GM23338 (cell line): ENCODE results near the gene XYLT1. TPM values are rescaled to one million over a fixed set of nuclear protein-coding genes. Genes with fewer than 3 reads are reported as not detected.

Source experiments
- ATAC-seq: fragments of 200-7000 bp; cut with Tn5 transposase; 3 replicates; pipeline ENCODE4 v1.9.1; 2020
- DNase-seq: peaks from one replicate; pipeline ENCODE4 v3.0.0-alpha.2; 2015; ENCODE audit warnings: low spot score
- H2AFZ ChIP-seq: fragments of 200-600 bp; sonication (generic); 2 replicates; pipeline ENCODE4 v1.8.0; 2016; ENCODE audit warnings: antibody characterized with exemption, mild to moderate bottlenecking, moderate library complexity
- H3F3A ChIP-seq: fragments of 200-600 bp; sonication (generic); replicated peaks from 2 replicates; pipeline ENCODE4 v1.8.0; 2017; ENCODE audit warnings: antibody characterized with exemption, mixed run types, low read depth
- H3K27ac ChIP-seq: fragments of 200-600 bp; sonication (generic); 2 replicates; pipeline ENCODE4 v1.6.1; 2016; ENCODE audit warnings: low read depth
- H3K27me3 ChIP-seq: fragments of 200-600 bp; sonication (generic); 2 replicates; pipeline ENCODE4 v1.8.0; 2016; ENCODE audit warnings: mild to moderate bottlenecking, mixed run types, moderate library complexity; ENCODE audit not compliant: insufficient read depth
- H3K36me3 ChIP-seq: fragments of 200-600 bp; sonication (generic); 2 replicates; pipeline ENCODE4 v1.8.0; 2016; ENCODE audit warnings: mild to moderate bottlenecking; ENCODE audit not compliant: insufficient read depth
- H3K4me1 ChIP-seq: fragments of 200-600 bp; sonication (generic); 2 replicates; pipeline ENCODE4 v1.8.0; 2016; ENCODE audit warnings: mild to moderate bottlenecking, moderate library complexity; ENCODE audit not compliant: insufficient read depth
- H3K4me2 ChIP-seq: fragments of 200-600 bp; sonication (generic); 2 replicates; pipeline ENCODE4 v1.7.1; 2017; ENCODE audit warnings: mixed run types
- H3K4me3 ChIP-seq: fragments of 200-600 bp; sonication (generic); 2 replicates; pipeline ENCODE4 v1.6.1; 2016; ENCODE audit warnings: mixed run types
- H3K79me2 ChIP-seq: fragments of 200-600 bp; sonication (generic); replicated peaks from 2 replicates; pipeline ENCODE4 v1.8.0; 2017; ENCODE audit warnings: mild to moderate bottlenecking; ENCODE audit not compliant: insufficient read depth
- H3K9me2 ChIP-seq: fragments of 200-600 bp; sonication (generic); 2 replicates; pipeline ENCODE4 v1.8.0; 2017; ENCODE audit not compliant: insufficient read depth
- H4K20me1 ChIP-seq: fragments of 200-600 bp; sonication (generic); replicated peaks from 2 replicates; pipeline ENCODE4 v1.8.0; 2017; ENCODE audit warnings: mild to moderate bottlenecking; ENCODE audit not compliant: insufficient read depth
- H3K27ac Mint-ChIP-seq: 2 replicates; pipeline ENCODE4 v1.8.0; 2020; ENCODE audit warnings: inconsistent platforms, mild to moderate bottlenecking, moderate library complexity, mixed read lengths
- H3K27me3 Mint-ChIP-seq: 3 replicates; pipeline ENCODE4 v1.8.0; 2022; ENCODE audit warnings: low read depth, mild to moderate bottlenecking, moderate library complexity, mixed read lengths, inconsistent platforms; ENCODE audit not compliant: insufficient read depth, poor library complexity
- H3K36me3 Mint-ChIP-seq: 3 replicates; pipeline ENCODE4 v1.8.0; 2021; ENCODE audit warnings: low read depth, mild to moderate bottlenecking, inconsistent platforms, moderate library complexity, mixed read lengths
- H3K4me1 Mint-ChIP-seq: 3 replicates; pipeline ENCODE4 v1.8.0; 2020; ENCODE audit warnings: mild to moderate bottlenecking, inconsistent platforms, mixed read lengths
- H3K4me3 Mint-ChIP-seq: 3 replicates; pipeline ENCODE4 v1.8.0; 2021; ENCODE audit warnings: moderate library complexity, mild to moderate bottlenecking, inconsistent platforms, mixed read lengths
- H3K9me3 Mint-ChIP-seq: 3 replicates; pipeline ENCODE4 v1.8.0; 2020; ENCODE audit warnings: moderate library complexity, mild to moderate bottlenecking, inconsistent platforms, mixed read lengths
- CREB1 ChIP-seq: fragments of 250-450 bp; sonication (Bioruptor Pico); IDR thresholded peaks from 2 replicates; pipeline ENCODE4 v1.5.0; 2020; ENCODE audit warnings: low read depth, mild to moderate bottlenecking, moderate library complexity
- ETS1 ChIP-seq: IDR thresholded peaks from 2 replicates; pipeline ENCODE4 v1.6.1; 2016; ENCODE audit warnings: antibody characterized with exemption
- EZH2 ChIP-seq: fragments of 200-600 bp; sonication (generic); IDR thresholded peaks from one replicate; pipeline ENCODE4 v1.8.0; 2017; ENCODE audit warnings: antibody characterized with exemption, mild to moderate bottlenecking, low read depth; ENCODE audit not compliant: unreplicated experiment
- EZH2phosphoT487 ChIP-seq: fragments of 200-600 bp; sonication (generic); IDR thresholded peaks from one replicate; pipeline ENCODE4 v1.8.1; 2018; ENCODE audit warnings: antibody characterized with exemption; ENCODE audit not compliant: unreplicated experiment
- JUNB ChIP-seq: IDR thresholded peaks from one replicate; pipeline ENCODE4 v1.6.1; 2016; ENCODE audit warnings: antibody characterized with exemption; ENCODE audit not compliant: unreplicated experiment
- NANOG ChIP-seq: IDR thresholded peaks from 2 replicates; pipeline ENCODE4 v1.6.1; 2016; ENCODE audit warnings: antibody characterized with exemption, borderline replicate concordance
- POLR2AphosphoS5 ChIP-seq: IDR thresholded peaks from 2 replicates; pipeline ENCODE4 v1.6.1; 2016; ENCODE audit warnings: antibody characterized with exemption, low read depth
- STAT1 ChIP-seq: IDR thresholded peaks from one replicate; pipeline ENCODE4 v1.6.1; 2016; ENCODE audit warnings: antibody characterized with exemption; ENCODE audit not compliant: unreplicated experiment
- ZNF114 ChIP-seq: fragments of 250-450 bp; sonication (Bioruptor Pico); IDR thresholded peaks from 2 replicates; pipeline ENCODE4 v1.5.0; 2020; ENCODE audit warnings: mild to moderate bottlenecking, moderate library complexity
- ZNF331 ChIP-seq: fragments of 250-450 bp; sonication (Bioruptor Pico); IDR thresholded peaks from 2 replicates; pipeline ENCODE4 v1.5.0; 2020; ENCODE audit warnings: low read depth, mild to moderate bottlenecking, moderate library complexity
- ZNF462 ChIP-seq: fragments of 250-450 bp; sonication (Bioruptor Pico); IDR thresholded peaks from 2 replicates; pipeline ENCODE4 v1.5.0; 2020; ENCODE audit warnings: mild to moderate bottlenecking, moderate library complexity
- polyA plus RNA-seq: library from polyadenylated mRNA; unstranded; fragments of >200 nt; fragmentation: Nextera tagmentation; extraction: Ambion mirVana; gene quantifications from 2 replicates; pipeline ENCODE4 v1.2.1, GENCODE V29; 2016
- total RNA-seq: library from RNA; depleted of rRNA; stranded (reverse); fragments of >200 nt; shearing (Covaris generic); gene quantifications from 2 replicates; pipeline ENCODE4 v1.2.3, GENCODE V29; 2014
- TF ChIP-seq, protein P1 (sequence below): IDR thresholded peaks from one replicate; pipeline ENCODE4 v1.6.1; 2018; ENCODE audit warnings: antibody characterized with exemption; ENCODE audit not compliant: unreplicated experiment
- TF ChIP-seq, protein P2 (sequence below), 2 experiments: fragments of 200-600 bp in 1 of 2; sonication (generic) in 1 of 2; conservative IDR thresholded peaks; 2 replicates each; pipeline versions ENCODE4 v1.5.1 to v1.6.1; 2016 to 2017; ENCODE audit warnings: antibody characterized with exemption in 2 of 2, low read depth in 2 of 2, mild to moderate bottlenecking in 2 of 2, moderate library complexity in 1 of 2

Gene XYLT1
- total and polyA plus RNA-seq, 2 experiments from 2014 or later = 3.5 to 24.7 TPM

DNA sequence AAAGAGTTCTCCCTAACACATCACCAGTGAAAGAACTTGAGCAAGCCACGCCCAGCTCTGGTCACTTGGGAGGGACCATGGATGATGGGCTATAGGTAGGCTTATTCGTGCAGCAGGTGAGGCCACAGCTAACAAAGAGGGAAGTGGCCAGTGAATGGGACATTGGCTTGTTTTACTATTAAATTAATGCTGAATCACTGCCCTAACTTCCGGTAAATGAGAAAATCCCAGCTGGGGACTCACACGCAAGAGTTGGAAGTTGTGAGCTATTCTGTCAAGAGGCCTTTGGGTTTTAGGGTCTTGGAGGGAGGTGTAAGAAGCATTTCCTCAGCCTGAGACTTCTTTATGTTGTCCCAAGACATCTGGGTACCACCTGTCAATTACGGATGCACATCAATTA lies 315.3 kb downstream of the XYLT1 start:
- Mint-ChIP-seq H3K27ac (no peak overlapping the region), H3K4me1 (peaks cover 11% of the 10 kb centered on the region), H3K27me3 (no peaks in the 10 kb centered on the region), H3K9me3 (no peaks in the 10 kb centered on the region), H3K36me3 (peaks cover 11% of the 10 kb centered on the region; the same call in 2 of the 3 replicates), H3K4me3 (no peak overlapping the region)
- DNase-seq = no peak
- Histone ChIP-seq H2AFZ (no peak overlapping the region), H4K20me1 (no peaks in the 10 kb centered on the region; the same call in 1 of the 2 replicates), H3F3A (0 out of 2 replicates have a peak, but pooled peaks cover 2% of the 10 kb centered on the region), H3K79me2 (no peaks in the 10 kb centered on the region), H3K4me1 (peaks cover 5% of the 10 kb centered on the region), H3K9me2 (no peaks in the 10 kb centered on the region), H3K4me3 (no peak overlapping the region), H3K36me3 (no peaks in the 10 kb centered on the region), H3K27ac (no peak overlapping the region), H3K27me3 (no peaks in the 10 kb centered on the region), H3K4me2 (no peak overlapping the region)
- no peak for ATAC-seq
- no peak for TF ChIP-seq ZNF462 (CRISPR knock-in tag)
- no peak for TF ChIP-seq POLR2AphosphoS5
- TF ChIP-seq EZH2phosphoT487 = no peak
- TF ChIP-seq ETS1 = no peak
- TF ChIP-seq, protein P1, sequence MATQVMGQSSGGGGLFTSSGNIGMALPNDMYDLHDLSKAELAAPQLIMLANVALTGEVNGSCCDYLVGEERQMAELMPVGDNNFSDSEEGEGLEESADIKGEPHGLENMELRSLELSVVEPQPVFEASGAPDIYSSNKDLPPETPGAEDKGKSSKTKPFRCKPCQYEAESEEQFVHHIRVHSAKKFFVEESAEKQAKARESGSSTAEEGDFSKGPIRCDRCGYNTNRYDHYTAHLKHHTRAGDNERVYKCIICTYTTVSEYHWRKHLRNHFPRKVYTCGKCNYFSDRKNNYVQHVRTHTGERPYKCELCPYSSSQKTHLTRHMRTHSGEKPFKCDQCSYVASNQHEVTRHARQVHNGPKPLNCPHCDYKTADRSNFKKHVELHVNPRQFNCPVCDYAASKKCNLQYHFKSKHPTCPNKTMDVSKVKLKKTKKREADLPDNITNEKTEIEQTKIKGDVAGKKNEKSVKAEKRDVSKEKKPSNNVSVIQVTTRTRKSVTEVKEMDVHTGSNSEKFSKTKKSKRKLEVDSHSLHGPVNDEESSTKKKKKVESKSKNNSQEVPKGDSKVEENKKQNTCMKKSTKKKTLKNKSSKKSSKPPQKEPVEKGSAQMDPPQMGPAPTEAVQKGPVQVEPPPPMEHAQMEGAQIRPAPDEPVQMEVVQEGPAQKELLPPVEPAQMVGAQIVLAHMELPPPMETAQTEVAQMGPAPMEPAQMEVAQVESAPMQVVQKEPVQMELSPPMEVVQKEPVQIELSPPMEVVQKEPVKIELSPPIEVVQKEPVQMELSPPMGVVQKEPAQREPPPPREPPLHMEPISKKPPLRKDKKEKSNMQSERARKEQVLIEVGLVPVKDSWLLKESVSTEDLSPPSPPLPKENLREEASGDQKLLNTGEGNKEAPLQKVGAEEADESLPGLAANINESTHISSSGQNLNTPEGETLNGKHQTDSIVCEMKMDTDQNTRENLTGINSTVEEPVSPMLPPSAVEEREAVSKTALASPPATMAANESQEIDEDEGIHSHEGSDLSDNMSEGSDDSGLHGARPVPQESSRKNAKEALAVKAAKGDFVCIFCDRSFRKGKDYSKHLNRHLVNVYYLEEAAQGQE = no peak
- no peak for TF ChIP-seq STAT1
- no peak for TF ChIP-seq NANOG
- no peak for TF ChIP-seq CREB1 (CRISPR knock-in tag)
- no peak for TF ChIP-seq ZNF114 (CRISPR knock-in tag)
- TF ChIP-seq, protein P2, sequence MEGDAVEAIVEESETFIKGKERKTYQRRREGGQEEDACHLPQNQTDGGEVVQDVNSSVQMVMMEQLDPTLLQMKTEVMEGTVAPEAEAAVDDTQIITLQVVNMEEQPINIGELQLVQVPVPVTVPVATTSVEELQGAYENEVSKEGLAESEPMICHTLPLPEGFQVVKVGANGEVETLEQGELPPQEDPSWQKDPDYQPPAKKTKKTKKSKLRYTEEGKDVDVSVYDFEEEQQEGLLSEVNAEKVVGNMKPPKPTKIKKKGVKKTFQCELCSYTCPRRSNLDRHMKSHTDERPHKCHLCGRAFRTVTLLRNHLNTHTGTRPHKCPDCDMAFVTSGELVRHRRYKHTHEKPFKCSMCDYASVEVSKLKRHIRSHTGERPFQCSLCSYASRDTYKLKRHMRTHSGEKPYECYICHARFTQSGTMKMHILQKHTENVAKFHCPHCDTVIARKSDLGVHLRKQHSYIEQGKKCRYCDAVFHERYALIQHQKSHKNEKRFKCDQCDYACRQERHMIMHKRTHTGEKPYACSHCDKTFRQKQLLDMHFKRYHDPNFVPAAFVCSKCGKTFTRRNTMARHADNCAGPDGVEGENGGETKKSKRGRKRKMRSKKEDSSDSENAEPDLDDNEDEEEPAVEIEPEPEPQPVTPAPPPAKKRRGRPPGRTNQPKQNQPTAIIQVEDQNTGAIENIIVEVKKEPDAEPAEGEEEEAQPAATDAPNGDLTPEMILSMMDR (conservative IDR thresholded peaks at IDR 0.05; ENCODE audit: low read depth in 2 of 2) = no peak
- TF ChIP-seq JUNB = no peak
- TF ChIP-seq EZH2 = no peak
- no peak for TF ChIP-seq ZNF331
